GM18858 (cell line): ENCODE data around the gene SRC.

ENCODE experiments used
- ATAC-seq: cut with Tn5 transposase; IDR thresholded peaks from one replicate; pipeline ENCODE4 v1.9.1; 2021; ENCODE audit not compliant: unreplicated experiment

Gene SRC

GRCh38 chr20:37349517-37350491 lies 3.9 kb downstream of the SRC start:
- no peak for ATAC-seq

- no peak for ATAC-seq
Observed at GRCh38 chr20:37350649-37351574, 5.0 kb downstream of the SRC start.

- ATAC-seq = no peak
Observed at GRCh38 chr20:37351689-37352607, 6.0 kb downstream of the SRC start.

- no peak for ATAC-seq
Observed at GRCh38 chr20:37352608-37352980, 6.7 kb downstream of the SRC start.

GRCh38 chr20:37353285-37353849 lies 7.4 kb downstream of the SRC start:
- no peak for ATAC-seq

GRCh38 chr20:37354210-37355195 lies 8.6 kb downstream of the SRC start:
- ATAC-seq = no peak

- ATAC-seq = no peak
Observed at GRCh38 chr20:37355252-37356180, 9.6 kb downstream of the SRC start.

GRCh38 chr20:37356387-37356786 lies 10.4 kb downstream of the SRC start:
- no peak for ATAC-seq

GRCh38 chr20:37356961-37357371 lies 11.0 kb downstream of the SRC start:
- no peak for ATAC-seq

- no peak for ATAC-seq
Observed at GRCh38 chr20:37357481-37358365, 11.8 kb downstream of the SRC start.

- no peak for ATAC-seq
Observed at GRCh38 chr20:37358366-37359150, 12.6 kb downstream of the SRC start.

GRCh38 chr20:37359331-37359730 lies 13.4 kb downstream of the SRC start:
- no peak for ATAC-seq

GRCh38 chr20:37359836-37360235 lies 13.9 kb downstream of the SRC start:
- ATAC-seq = no peak

- no peak for ATAC-seq
Observed at GRCh38 chr20:37360391-37361115, 14.6 kb downstream of the SRC start.

GRCh38 chr20:37361336-37361735 lies 15.4 kb downstream of the SRC start:
- no peak for ATAC-seq
